HG02970 (cell line): Measurements from ENCODE around the gene ZNF860.

ENCODE experiments used
- ATAC-seq: cut with Tn5 transposase; IDR thresholded peaks from one replicate; pipeline ENCODE4 v1.9.1; 2021; ENCODE audit warnings: mild to moderate bottlenecking, moderate library complexity, moderate number of reproducible peaks; ENCODE audit not compliant: unreplicated experiment, low FRiP score

ZNF860 gene

GRCh38 chr3:32041316-32041715 lies 59.8 kb downstream of the ZNF860 start:
- no peak for ATAC-seq
